GM19397 (cell line): ENCODE results near the gene SCRN2.
A peak's percentile ranks its signal among the peaks of the same experiment; 100 is the strongest.

Source experiments
- ATAC-seq: cut with Tn5 transposase; IDR thresholded peaks from one replicate; pipeline ENCODE4 v1.9.1; 2021; ENCODE audit warnings: mild to moderate bottlenecking, moderate library complexity; ENCODE audit not compliant: unreplicated experiment

The SCRN2 gene

DNA sequence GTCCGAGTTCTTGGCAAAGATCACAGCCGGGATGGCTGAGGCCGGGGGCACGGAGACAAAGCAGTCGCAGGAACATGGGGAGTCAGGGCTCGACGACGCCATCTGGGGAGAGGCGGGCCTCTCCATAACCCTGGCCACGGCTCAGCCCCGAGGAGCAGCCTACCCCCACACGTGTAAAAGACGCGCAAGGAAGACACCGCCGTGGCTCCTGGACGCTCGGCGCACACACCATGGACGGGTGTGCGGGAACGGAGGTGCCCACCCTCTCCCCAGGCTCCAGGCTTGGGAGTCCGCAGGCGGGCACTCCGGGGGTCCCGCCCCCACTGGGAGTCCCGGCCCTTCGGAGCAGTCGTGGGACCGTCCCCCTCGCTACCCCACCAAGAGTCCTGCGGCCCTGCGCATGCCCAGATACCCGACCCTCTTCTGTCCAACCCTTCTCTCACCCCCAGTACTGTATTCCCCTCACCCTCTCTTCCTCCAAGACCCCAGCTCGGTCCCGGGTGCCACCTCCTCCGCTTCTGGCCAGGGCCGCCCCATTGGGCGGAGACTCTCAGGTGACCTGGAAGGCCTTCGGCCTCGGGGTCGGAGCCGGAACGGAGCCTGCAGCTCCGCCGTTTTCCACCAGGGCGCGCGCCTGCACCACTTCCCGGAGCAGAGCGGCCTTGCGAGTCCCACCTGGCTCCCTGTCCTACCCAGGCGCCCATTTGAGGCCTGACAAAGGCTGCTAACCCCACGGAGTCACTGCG lies at the start of gene SCRN2:
TSS of gene SCRN2 (minus strand) at position 532 of the 746 bp plus-strand sequence. CDS start at position 102, 430 bp downstream.
- peak; percentile 86 for ATAC-seq

GRCh38 chr17:47889734-47890529 lies 48.9 kb upstream of the SCRN2 start:
- no peak for ATAC-seq

DNA sequence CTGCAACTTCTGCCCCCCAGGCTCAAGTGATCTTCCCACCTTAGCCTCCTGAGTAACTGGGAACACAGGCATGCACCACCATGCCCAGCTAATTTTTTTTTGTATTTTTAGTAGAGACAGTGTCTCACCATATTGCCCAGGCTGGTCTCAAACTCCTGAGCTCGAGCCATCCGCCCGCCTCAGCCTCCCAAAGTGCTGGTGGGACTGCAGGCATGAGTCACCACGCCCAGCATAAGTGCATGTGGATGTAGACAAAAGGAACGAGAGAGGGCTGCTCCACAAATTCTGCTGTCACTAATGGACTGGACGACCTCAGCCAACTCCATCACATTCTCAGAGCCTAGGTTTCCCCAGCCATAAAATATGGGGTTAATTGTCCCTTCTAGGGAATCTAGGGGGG lies 47.2 kb upstream of the SCRN2 start:
- ATAC-seq: no peak

GRCh38 chr17:47884905-47885730 lies 44.0 kb upstream of the SCRN2 start:
- no peak for ATAC-seq

DNA sequence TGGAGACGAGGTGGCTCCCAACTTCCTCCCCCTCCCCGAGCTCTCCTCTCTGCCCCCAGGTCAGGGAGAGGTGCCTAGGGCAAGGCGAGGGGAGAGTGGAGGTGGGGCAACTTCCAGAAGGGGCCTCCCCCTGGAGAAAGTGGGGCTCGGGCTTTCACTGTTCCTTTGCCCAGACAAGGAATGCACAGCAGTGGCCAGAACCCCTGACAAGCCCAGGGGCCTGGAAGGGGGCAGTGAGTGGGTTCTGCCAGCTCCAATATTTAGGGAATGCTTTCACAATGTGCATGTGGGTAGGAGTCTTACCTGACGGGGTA lies 43.3 kb upstream of the SCRN2 start:
- no peak for ATAC-seq

DNA sequence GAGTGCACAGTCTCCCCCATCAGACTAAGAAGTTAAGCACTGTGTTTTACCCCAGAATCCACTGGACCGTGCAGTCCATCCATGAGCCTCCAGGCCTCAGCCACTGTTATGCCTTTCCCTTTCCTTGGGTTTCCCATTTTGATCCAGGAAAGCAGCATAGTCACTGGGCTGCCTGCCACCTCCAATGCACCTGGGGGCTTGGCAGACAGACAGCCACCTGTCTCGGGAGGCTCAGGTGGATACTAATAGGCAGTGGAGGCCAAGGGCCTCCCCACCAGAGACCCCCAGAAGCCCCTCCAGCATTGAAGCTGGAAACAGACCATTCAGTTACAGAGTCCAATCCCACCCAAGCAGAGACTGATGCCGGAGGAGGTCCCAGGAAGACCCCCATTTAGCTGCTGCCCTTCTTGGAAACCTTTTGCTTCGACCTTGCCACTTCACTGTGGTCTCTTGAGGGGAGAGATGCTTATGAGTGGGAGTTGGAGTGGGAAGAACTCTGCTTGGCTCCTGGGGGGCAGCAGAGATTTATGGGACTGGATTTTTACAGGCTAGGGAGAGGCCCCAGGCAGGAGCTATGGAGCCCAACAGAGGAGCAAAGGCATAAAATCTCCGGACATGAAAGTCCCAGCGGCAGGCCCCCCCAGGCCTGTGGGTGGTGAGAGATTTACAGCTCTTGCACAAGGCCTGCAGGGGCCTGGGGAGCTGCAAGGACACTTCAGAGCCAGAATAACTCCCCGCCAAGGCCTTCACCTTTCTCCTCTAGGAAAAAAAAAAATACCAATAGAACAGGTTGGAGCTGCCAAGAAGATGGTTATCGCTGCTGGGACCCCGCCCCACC lies 42.7 kb upstream of the SCRN2 start:
- ATAC-seq: no peak

GRCh38 chr17:47882695-47883588 lies 41.9 kb upstream of the SCRN2 start:
- no peak for ATAC-seq

DNA sequence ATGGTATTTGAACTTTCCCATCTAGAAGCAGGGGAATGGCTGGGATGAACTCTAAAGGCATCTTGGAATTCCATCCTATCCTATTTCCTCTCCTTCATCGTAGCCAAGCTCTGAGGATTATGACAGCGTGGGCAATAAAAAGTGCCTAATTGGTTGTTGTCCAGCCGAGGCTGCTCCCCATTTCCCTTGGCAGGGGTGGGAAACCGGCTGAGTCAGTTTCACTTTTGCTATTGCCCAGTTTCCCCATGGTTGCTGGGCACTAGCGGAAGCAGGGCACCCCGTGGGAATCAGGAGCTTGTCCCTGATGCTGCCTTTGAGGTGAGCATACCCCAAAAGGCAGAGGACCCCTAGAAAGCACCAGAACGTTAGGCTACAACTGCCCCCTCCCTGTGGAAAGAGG lies 41.2 kb upstream of the SCRN2 start:
- no peak for ATAC-seq

- ATAC-seq: no peak
These were observed 38.8 kb upstream of the SCRN2 start for GRCh38 chr17:47879776-47880454.

GRCh38 chr17:47879028-47879585 lies 38.0 kb upstream of the SCRN2 start:
- no peak for ATAC-seq

GRCh38 chr17:47878203-47879027 lies 37.3 kb upstream of the SCRN2 start:
- ATAC-seq: no peak

- ATAC-seq: no peak
These were observed 36.4 kb upstream of the SCRN2 start for GRCh38 chr17:47877368-47878034.

DNA sequence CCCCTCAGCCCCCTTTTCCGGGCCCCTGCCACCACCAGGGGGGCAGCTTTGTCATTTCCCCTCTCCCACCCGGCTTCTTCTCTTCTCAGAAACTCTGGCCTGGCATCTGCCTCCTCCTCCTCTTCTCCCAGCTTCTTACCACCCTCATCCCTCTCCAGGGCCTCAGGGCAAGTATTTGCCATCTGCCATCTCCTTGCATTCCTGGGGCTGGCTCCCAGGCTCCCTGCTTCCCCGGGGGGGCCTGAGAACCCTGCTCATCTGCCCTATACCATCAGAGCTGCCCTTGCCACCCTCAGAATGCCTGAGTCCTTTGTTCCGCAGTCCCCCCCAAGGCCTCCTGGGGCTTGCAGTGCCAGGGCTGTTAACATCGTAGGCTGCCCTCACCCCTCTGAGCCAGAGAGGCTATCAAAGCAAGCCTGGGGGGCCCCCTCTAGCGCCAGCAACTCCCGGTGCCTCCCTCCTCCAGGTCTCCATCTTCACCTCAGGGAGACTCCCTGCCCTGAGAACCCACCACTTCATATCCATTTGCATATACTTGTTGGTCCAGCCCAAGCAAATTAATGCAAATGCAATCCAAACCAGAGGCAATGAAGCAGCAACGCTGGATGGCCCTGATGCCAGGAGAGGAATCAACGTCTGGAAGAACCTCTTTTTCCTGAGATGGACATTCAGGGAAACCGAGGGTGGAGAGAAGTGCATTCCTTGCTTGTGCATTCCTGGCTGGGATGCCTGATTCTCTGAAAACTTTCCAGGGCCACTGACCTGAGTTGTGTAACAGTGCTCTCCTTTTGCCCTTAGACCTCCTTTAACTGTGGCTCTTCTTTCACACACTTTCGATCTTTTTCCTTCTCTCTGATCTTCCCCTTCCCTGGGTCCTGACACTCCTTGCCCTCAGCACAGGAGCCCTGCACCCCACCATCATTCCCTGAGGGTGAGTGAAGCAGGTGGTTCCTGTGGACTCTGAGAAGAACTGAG lies 34.2 kb upstream of the SCRN2 start:
- no peak for ATAC-seq

DNA sequence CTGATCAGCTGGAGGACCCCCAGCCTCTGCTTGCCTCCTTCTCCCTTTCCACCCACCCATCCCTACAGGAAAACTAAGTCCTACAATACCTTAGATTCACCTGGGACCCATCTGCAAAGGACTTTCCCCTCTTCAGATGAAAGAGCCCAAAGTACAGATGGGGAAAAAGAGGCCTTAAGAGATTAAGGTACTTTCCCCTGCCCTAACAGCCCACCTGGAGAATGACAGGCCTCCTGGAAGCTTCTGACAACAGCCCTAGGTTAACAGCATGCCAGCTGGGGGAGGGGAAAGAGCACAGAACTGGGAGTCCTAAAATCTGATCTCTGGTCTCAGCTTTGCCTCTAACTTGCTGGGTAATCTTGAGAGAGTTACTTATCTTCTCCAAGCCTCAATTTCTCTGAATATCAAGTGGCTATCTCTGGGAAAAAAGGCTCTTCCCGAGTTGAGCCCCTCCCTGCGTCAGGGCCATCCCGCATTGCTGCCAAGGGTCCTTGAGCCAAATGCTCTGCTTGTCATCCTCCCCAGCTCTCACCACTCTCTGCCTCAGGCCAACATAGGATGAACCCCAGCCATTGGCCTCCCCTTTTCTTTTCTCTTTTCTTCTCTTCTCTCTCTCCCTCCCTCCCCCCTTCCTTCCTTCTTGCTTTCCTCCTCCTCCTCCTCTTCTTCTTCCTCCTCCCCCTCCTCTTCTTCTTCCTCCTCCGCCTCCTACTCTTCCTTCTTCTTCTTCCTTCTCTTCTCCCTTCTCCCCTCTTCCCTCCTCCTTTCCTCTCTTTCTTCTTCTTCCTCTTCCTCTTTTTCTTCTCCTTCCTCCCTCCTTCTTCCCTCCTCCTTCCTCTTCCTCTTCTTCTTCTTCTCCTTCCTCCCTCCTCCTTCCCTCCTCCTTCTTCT lies 32.4 kb upstream of the SCRN2 start:
- ATAC-seq: no peak

DNA sequence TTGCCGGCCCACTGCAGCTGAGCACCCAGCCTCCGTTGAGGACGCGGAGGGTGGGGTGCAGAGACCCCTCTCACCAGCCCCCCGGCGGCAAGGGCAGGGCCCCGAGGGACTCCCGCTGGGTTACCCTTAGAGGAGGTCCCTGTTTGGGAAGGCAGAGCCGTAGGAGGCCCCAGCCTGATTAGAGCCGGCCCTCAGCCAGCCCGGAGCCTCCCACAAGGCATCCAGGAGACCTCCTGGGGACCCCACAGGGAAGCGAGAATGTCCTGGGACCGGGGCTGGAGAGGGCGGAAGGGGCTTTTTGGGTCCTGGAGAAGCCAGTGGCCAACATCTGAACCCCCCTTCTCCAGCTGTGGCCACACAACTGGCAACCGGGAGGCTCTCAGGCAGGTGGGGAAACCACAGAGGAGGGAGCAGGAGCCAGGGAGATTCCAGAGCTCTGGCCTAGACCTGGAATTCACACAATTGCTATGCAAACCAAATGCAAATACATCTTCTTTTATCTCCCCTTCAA lies 31.6 kb upstream of the SCRN2 start:
- no peak for ATAC-seq
